ENCODE results near the gene CAMK2D.
A peak's percentile ranks its signal among the peaks of the same experiment; 100 is the strongest.
"Not testable (repeated sequence)": the region's sequence is repeated elsewhere in the genome, so short reads cannot be mapped to it uniquely, and the experiment has no call there.

The CAMK2D gene

GRCh38 chr4:113730467-113731216 lies 30.9 kb downstream of the CAMK2D start:
- DNase-seq (ENCODE audit: low read depth) = no peak

GRCh38 chr4:113727802-113728201 lies 33.7 kb downstream of the CAMK2D start:
- no peak for DNase-seq (ENCODE audit: low read depth)

GRCh38 chr4:113725963-113726362 lies 35.6 kb downstream of the CAMK2D start:
- DNase-seq (ENCODE audit: low read depth) = no peak

- DNase-seq (ENCODE audit: low read depth) = no peak
Observed at GRCh38 chr4:113718252-113718651, 43.3 kb downstream of the CAMK2D start.

- no peak for DNase-seq (ENCODE audit: low read depth)
Observed at GRCh38 chr4:113711883-113712662, 49.5 kb downstream of the CAMK2D start.

GRCh38 chr4:113708250-113708649 lies 53.3 kb downstream of the CAMK2D start:
- peak; percentile 15 for DNase-seq (ENCODE audit: low read depth)

GRCh38 chr4:113707048-113707447 lies 54.5 kb downstream of the CAMK2D start:
- DNase-seq (ENCODE audit: low read depth) = peak; percentile 21

GRCh38 chr4:113705097-113705496 lies 56.4 kb downstream of the CAMK2D start:
- DNase-seq (ENCODE audit: low read depth) = not testable (repeated sequence)

- DNase-seq (ENCODE audit: low read depth) = peak; percentile 84
Observed at GRCh38 chr4:113702596-113702995, 58.9 kb downstream of the CAMK2D start.

- DNase-seq (ENCODE audit: low read depth) = no peak
Observed at GRCh38 chr4:113701169-113701568, 60.4 kb downstream of the CAMK2D start.

- no peak for DNase-seq (ENCODE audit: low read depth)
Observed at GRCh38 chr4:113700602-113701150, 60.9 kb downstream of the CAMK2D start.

- DNase-seq (ENCODE audit: low read depth) = peak; percentile 54
Observed at GRCh38 chr4:113699772-113700171, 61.8 kb downstream of the CAMK2D start.

GRCh38 chr4:113697429-113697828 lies 64.1 kb downstream of the CAMK2D start:
- DNase-seq (ENCODE audit: low read depth) = no peak

GRCh38 chr4:113695328-113696169 lies 66.0 kb downstream of the CAMK2D start:
- DNase-seq (ENCODE audit: low read depth) = peak; percentile 71

- no peak for DNase-seq (ENCODE audit: low read depth)
Observed at GRCh38 chr4:113694008-113694407, 67.5 kb downstream of the CAMK2D start.

GRCh38 chr4:113692809-113693411 lies 68.6 kb downstream of the CAMK2D start:
- no peak for DNase-seq (ENCODE audit: low read depth)

- no peak for DNase-seq (ENCODE audit: low read depth)
Observed at GRCh38 chr4:113691676-113692075, 69.9 kb downstream of the CAMK2D start.

- no peak for DNase-seq (ENCODE audit: low read depth)
Observed at GRCh38 chr4:113689394-113689793, 72.1 kb downstream of the CAMK2D start.

GRCh38 chr4:113687067-113687718 lies 74.3 kb downstream of the CAMK2D start:
- peak; percentile 48 for DNase-seq (ENCODE audit: low read depth)

GRCh38 chr4:113685157-113685556 lies 76.4 kb downstream of the CAMK2D start:
- not testable (repeated sequence) for DNase-seq (ENCODE audit: low read depth)

- DNase-seq (ENCODE audit: low read depth) = peak; percentile 46
Observed at GRCh38 chr4:113684534-113685091, 76.9 kb downstream of the CAMK2D start.
